Measurements from ENCODE around the gene TTC39C.

Gene TTC39C

GRCh38 chr18:23971097-23971440 is 43.5 kb upstream of the TTC39C start:
- TF ChIP-seq REST (IDR thresholded peaks at IDR 0.05; ENCODE audit: insufficient replicate concordance, low read depth) (no peak), GABPA (IDR thresholded peaks at IDR 0.05; ENCODE audit: low read depth) (no peak), POLR2AphosphoS5 (IDR thresholded peaks at IDR 0.05; ENCODE audit: low read depth) (no peak), SPI1 (IDR thresholded peaks at IDR 0.05; ENCODE audit: borderline replicate concordance, low read depth) (no peak), CTCF (IDR thresholded peaks at IDR 0.05; ENCODE audit: insufficient read depth, low read length) (no peak)
- Histone ChIP-seq H3K27ac (replicated peaks) (no peak overlapping the region), H3K4me3 (replicated peaks; ENCODE audit: insufficient read depth, low read length) (no peak overlapping the region), H3K27me3 (ENCODE audit: insufficient read depth, poor library complexity, severe bottlenecking) (no peaks in the 10 kb centered on the region)
- DNase-seq (ENCODE audit: low read depth in 1 of 2, low spot score in 1 of 2), result no peak

- no peak for TF ChIP-seq POLR2AphosphoS5 (IDR thresholded peaks at IDR 0.05; ENCODE audit: low read depth)
- no peak for TF ChIP-seq CTCF (IDR thresholded peaks at IDR 0.05; ENCODE audit: insufficient read depth, low read length)
- TF ChIP-seq SPI1 (IDR thresholded peaks at IDR 0.05; ENCODE audit: borderline replicate concordance, low read depth), result no peak
- TF ChIP-seq GABPA (IDR thresholded peaks at IDR 0.05; ENCODE audit: low read depth), result no peak
- TF ChIP-seq REST (IDR thresholded peaks at IDR 0.05; ENCODE audit: insufficient replicate concordance, low read depth), result no peak
- H3K4me3 ChIP-seq (replicated peaks; ENCODE audit: insufficient read depth, low read length), result no peak overlapping the region
These were observed 42.8 kb upstream of the TTC39C start for GRCh38 chr18:23971666-23972230.

GRCh38 chr18:23972453-23972852 is 42.1 kb upstream of the TTC39C start:
- Histone ChIP-seq H3K27ac (replicated peaks) (no peak overlapping the region), H3K4me3 (replicated peaks; ENCODE audit: insufficient read depth, low read length) (no peak overlapping the region), H3K27me3 (ENCODE audit: insufficient read depth, poor library complexity, severe bottlenecking) (no peaks in the 10 kb centered on the region)
- no peak for DNase-seq (ENCODE audit: low read depth in 1 of 2, low spot score in 1 of 2)
- TF ChIP-seq POLR2AphosphoS5 (IDR thresholded peaks at IDR 0.05; ENCODE audit: low read depth) (no peak), SPI1 (IDR thresholded peaks at IDR 0.05; ENCODE audit: borderline replicate concordance, low read depth) (no peak)

More at GRCh38 chr18:23971666-23972230, 42.8 kb upstream of the TTC39C start:
- H3K27ac ChIP-seq (replicated peaks), result no peak overlapping the region
- DNase-seq (ENCODE audit: low read depth in 1 of 2, low spot score in 1 of 2), result no peak
- no peaks in the 10 kb centered on the region for H3K27me3 ChIP-seq (ENCODE audit: insufficient read depth, poor library complexity, severe bottlenecking)

- Histone ChIP-seq H3K27ac (replicated peaks) (no peak overlapping the region), H3K4me3 (replicated peaks; ENCODE audit: insufficient read depth, low read length) (no peak overlapping the region), H3K27me3 (ENCODE audit: insufficient read depth, poor library complexity, severe bottlenecking) (no peaks in the 10 kb centered on the region)
- no peak for DNase-seq (ENCODE audit: low read depth in 1 of 2, low spot score in 1 of 2)
- no peak for TF ChIP-seq SPI1 (IDR thresholded peaks at IDR 0.05; ENCODE audit: borderline replicate concordance, low read depth)
- TF ChIP-seq REST (IDR thresholded peaks at IDR 0.05; ENCODE audit: insufficient replicate concordance, low read depth), result no peak
- no peak for TF ChIP-seq POLR2AphosphoS5 (IDR thresholded peaks at IDR 0.05; ENCODE audit: low read depth)
- no peak for TF ChIP-seq GABPA (IDR thresholded peaks at IDR 0.05; ENCODE audit: low read depth)
- no peak for TF ChIP-seq CTCF (IDR thresholded peaks at IDR 0.05; ENCODE audit: insufficient read depth, low read length)
These were observed 37.5 kb upstream of the TTC39C start for GRCh38 chr18:23977103-23977502.
